ENCODE results near the gene PINLYP. TPM values are rescaled to one million over a fixed set of nuclear protein-coding genes. Genes with fewer than 3 reads are reported as not detected.

Gene PINLYP
- total RNA-seq, 1 experiment from 2014 or later = 11.9 TPM

DNA sequence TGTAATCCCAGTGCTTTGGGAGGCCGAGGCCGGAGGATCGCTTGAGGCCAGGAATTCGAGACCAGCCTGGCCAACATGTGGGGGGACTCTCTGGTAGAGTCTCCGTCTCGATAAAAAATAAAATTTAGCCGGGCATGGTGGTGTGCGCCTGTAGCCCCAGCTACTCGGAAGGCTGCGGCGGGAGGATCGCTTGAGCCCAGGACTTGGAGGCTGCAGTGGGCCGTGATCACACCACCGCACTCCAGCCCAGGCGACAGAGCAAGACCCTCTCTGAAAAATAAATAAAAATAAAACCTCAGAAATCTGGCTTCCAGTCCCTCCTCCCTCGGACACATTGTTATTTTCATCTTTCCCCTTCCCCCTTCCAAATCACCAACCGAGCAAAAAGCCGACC is 20.0 kb downstream of the PINLYP start:
- DNase-seq = no peak
- no peaks in the 10 kb centered on the region for H3K27me3 ChIP-seq (ENCODE audit: insufficient read depth, low read length)
- H3K27ac Mint-ChIP-seq = peak overlapping the region; percentile 94 to 99 (median 99)
- H3K4me2 ChIP-seq (ENCODE audit: insufficient read depth, insufficient read length, low read length) = peak overlapping the region; percentile 79
- no peak overlapping the region for H4K5ac ChIP-seq (ENCODE audit: insufficient read length, low read depth, low read length)
- no peak overlapping the region for H2AK5ac ChIP-seq (ENCODE audit: insufficient read length, low read length)
- no peak overlapping the region for H3K4ac ChIP-seq (ENCODE audit: low read depth, low read length)
- no peaks in the 10 kb centered on the region for H3K9me3 ChIP-seq (ENCODE audit: control insufficient read depth, low read depth, low read length)
- H4K8ac ChIP-seq (replicated peaks; ENCODE audit: insufficient read length, low read depth, low read length) = no peak overlapping the region
- H3K79me1 ChIP-seq (ENCODE audit: insufficient read depth, low read depth, low read length, poor library complexity, severe bottlenecking) = no peaks in the 10 kb centered on the region
- no peak overlapping the region for H2BK12ac ChIP-seq (ENCODE audit: insufficient read length, low read depth, low read length)
- no peak overlapping the region for H3T11ph ChIP-seq (ENCODE audit: low read length)
- H3K27me3 Mint-ChIP-seq (ENCODE audit: low read depth) = no peaks in the 10 kb centered on the region
- no peak overlapping the region for H3K56ac ChIP-seq (ENCODE audit: insufficient read length, low read depth, low read length)
- peak overlapping the region; percentile 26; the same call in 1 of the 2 replicates for H3K14ac ChIP-seq (ENCODE audit: insufficient read depth, low read length)
- H4K91ac ChIP-seq (ENCODE audit: insufficient read length, low read depth, low read length) = no peak overlapping the region
- H3K36me3 Mint-ChIP-seq (ENCODE audit: insufficient read depth in 1 of 3, low read depth in 3 of 3) = peaks cover 16 to 37% (median 33%) of the 10 kb centered on the region in 3 experiments
- peak overlapping the region; percentile 20 for H3K18ac ChIP-seq (ENCODE audit: insufficient read length, low read depth, low read length)
- no peak overlapping the region for H3K27ac ChIP-seq (ENCODE audit: insufficient read length, low read depth, low read length)
- H3K23me2 ChIP-seq (ENCODE audit: insufficient read length, low read depth, low read length, poor library complexity, severe bottlenecking) = peaks cover 20% of the 10 kb centered on the region
- H3K23ac ChIP-seq (ENCODE audit: insufficient read length, low read depth, low read length) = no peak overlapping the region
- WGBS (ENCODE audit: extremely low coverage, insufficient read length, low lambda C conversion rate) = no CpG with 5 or more reads among the region's 18 CpGs
- H2AFZ ChIP-seq (ENCODE audit: low read length) = no peak overlapping the region
- peak overlapping the region; percentile 71 for H3K9ac ChIP-seq (ENCODE audit: extremely low read depth, insufficient read length, low read length)
- TF ChIP-seq, protein P1, sequence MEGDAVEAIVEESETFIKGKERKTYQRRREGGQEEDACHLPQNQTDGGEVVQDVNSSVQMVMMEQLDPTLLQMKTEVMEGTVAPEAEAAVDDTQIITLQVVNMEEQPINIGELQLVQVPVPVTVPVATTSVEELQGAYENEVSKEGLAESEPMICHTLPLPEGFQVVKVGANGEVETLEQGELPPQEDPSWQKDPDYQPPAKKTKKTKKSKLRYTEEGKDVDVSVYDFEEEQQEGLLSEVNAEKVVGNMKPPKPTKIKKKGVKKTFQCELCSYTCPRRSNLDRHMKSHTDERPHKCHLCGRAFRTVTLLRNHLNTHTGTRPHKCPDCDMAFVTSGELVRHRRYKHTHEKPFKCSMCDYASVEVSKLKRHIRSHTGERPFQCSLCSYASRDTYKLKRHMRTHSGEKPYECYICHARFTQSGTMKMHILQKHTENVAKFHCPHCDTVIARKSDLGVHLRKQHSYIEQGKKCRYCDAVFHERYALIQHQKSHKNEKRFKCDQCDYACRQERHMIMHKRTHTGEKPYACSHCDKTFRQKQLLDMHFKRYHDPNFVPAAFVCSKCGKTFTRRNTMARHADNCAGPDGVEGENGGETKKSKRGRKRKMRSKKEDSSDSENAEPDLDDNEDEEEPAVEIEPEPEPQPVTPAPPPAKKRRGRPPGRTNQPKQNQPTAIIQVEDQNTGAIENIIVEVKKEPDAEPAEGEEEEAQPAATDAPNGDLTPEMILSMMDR (conservative IDR thresholded peaks at IDR 0.05) = no peak
- peak overlapping the region; percentile 92 to 95 for H3K4me3 Mint-ChIP-seq
- no peaks in the 10 kb centered on the region for H4K20me1 ChIP-seq (ENCODE audit: control insufficient read depth, insufficient read depth, insufficient read length)
- H3K79me2 ChIP-seq (ENCODE audit: insufficient read depth, low read length) = peaks cover 4% of the 10 kb centered on the region; the same call in 1 of the 2 replicates
- H2BK20ac ChIP-seq (ENCODE audit: low read depth, low read length, poor library complexity, severe bottlenecking) = no peak overlapping the region
- H2BK120ac ChIP-seq (ENCODE audit: low read depth, low read length, poor library complexity, severe bottlenecking) = no peak overlapping the region
- H3K4me1 Mint-ChIP-seq = peaks cover 18 to 25% of the 10 kb centered on the region in 2 experiments
- H3K4me1 ChIP-seq (ENCODE audit: insufficient read depth, low read length) = 0 out of 2 replicates have a peak, but pooled peaks cover 3% of the 10 kb centered on the region
- no peak overlapping the region for H2BK5ac ChIP-seq (ENCODE audit: insufficient read length, low read length)
- H3K9me3 Mint-ChIP-seq = no peaks in the 10 kb centered on the region; a peak in 1 of 5 replicates
- no peak overlapping the region for H2BK15ac ChIP-seq (ENCODE audit: low read depth, low read length)

Data from H9 (cell line).